Loucy (cell line): Measurements from ENCODE around the gene CNKSR1.

Source experiments
- CTCF ChIP-seq: fragments of 200-600 bp; sonication (generic); conservative IDR thresholded peaks from 2 replicates; pipeline ENCODE4 v1.5.1; 2014; ENCODE audit warnings: mild to moderate bottlenecking, antibody characterized with exemption, low read length
- EZH2phosphoT487 ChIP-seq: fragments of 200-600 bp; IDR thresholded peaks from 2 replicates; pipeline ENCODE4 v1.6.1; 2018; ENCODE audit warnings: antibody characterized with exemption, mild to moderate bottlenecking, moderate library complexity, borderline replicate concordance

DNA sequence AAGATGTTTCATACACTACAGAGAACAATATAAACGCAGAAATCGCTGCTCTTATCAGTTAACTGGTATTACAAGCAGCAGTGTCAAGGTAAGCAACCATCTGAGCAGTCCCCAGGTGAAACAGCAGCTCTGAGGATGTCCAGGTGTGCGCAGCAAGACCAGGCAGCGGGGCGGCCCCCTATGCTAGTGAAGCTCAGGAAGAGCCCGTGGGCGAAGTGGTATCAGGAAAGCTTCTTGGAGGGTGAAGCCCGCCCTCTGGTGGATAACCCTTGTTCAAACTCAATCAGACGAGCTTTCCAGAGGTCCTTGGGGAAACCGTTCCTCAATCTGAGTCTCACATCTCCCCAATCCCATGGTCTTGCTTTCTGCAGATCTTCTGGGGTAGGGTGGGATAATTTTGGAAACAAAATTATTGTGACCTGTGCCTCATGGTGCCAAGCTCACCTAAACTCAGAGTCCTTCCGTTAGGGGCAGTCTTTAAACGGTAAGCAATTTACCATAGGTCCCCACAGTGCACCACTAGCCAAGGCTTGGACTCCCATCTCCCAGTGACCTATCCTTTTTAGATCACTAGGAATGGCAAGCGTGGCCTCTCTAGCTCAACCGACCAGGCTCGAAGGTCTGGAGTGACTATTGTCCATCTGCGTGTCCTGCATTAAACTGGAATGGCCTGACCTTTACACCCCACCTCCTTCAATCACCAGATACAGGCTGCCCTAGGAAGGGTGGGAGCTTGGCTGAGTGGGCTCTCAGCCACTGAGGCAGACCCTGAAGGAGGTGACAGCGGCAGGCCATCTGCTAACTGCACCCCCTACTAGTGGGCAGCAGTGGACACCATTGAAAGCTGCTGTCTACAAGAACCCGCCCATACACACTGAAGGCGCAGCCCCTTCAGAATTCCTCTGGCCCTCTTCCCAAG lies 32.0 kb upstream of the CNKSR1 start:
- TF ChIP-seq CTCF (peak; percentile 78), EZH2phosphoT487 (no peak)
